ENCODE results near the gene BRAT1.

DNA sequence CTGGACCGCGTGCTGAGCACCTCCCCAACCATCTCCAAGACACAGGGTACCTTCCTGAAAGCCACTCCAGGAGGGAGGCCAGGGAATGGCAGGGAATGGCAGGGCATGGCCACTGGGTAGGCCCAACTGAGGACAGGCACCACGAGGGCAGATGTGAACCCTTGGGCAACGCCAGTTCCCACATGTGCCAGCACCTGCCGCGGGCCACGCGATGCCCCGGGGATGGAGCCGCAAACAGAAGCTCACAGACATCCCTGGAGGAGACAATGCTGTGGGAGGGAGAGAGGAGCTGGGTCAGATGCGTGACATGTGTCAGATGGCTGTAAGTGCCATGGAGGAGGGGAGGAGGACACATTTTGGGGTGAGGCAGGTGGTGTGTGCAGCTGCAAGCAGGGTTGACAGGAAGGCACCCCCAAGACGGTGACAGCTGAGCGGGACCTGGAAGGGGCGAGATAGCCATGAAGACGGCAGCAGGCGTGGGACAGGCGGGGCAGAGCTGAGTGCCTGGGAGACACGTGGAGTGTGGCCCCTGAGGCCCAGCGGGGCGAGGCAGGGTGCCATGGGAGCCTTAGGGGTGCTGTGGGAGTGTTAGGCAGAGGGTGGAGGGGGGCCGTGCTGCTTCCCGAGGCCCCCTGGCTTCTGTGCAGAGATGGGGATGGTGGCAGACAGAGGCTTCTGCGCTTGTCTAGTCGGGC is 31.1 kb upstream of the BRAT1 start:
- TF ChIP-seq, protein P1, sequence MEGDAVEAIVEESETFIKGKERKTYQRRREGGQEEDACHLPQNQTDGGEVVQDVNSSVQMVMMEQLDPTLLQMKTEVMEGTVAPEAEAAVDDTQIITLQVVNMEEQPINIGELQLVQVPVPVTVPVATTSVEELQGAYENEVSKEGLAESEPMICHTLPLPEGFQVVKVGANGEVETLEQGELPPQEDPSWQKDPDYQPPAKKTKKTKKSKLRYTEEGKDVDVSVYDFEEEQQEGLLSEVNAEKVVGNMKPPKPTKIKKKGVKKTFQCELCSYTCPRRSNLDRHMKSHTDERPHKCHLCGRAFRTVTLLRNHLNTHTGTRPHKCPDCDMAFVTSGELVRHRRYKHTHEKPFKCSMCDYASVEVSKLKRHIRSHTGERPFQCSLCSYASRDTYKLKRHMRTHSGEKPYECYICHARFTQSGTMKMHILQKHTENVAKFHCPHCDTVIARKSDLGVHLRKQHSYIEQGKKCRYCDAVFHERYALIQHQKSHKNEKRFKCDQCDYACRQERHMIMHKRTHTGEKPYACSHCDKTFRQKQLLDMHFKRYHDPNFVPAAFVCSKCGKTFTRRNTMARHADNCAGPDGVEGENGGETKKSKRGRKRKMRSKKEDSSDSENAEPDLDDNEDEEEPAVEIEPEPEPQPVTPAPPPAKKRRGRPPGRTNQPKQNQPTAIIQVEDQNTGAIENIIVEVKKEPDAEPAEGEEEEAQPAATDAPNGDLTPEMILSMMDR (conservative IDR thresholded peaks at IDR 0.05; ENCODE audit: low read length): no peak
- TF ChIP-seq EZH2phosphoT487 (IDR thresholded peaks at IDR 0.05; ENCODE audit: borderline replicate concordance): no peak

Data from Loucy (cell line).